Neuronal stem cell (in vitro differentiated cells): ENCODE measurements around the gene NPM1.
"Not testable (repeated sequence)": the region's sequence is repeated elsewhere in the genome, so short reads cannot be mapped to it uniquely, and the experiment has no call there.

Source experiments
- DNase-seq: peaks from one replicate; pipeline ENCODE4 v3.0.0-alpha.2; 2013; ENCODE audit warnings: low spot score
- H2AFZ ChIP-seq: one replicate; pipeline ENCODE4 v1.6.1; 2013; ENCODE audit warnings: mild to moderate bottlenecking, low read length, inconsistent platforms
- H2AK5ac ChIP-seq: 2 replicates; pipeline ENCODE4 v1.6.1; 2013; ENCODE audit warnings: low read depth, mild to moderate bottlenecking, inconsistent platforms, low read length, moderate library complexity, mixed read lengths
- H2BK120ac ChIP-seq: 2 replicates; pipeline ENCODE4 v1.6.1; 2013; ENCODE audit warnings: low read depth, mild to moderate bottlenecking, inconsistent platforms, low read length, moderate library complexity, mixed read lengths
- H2BK12ac ChIP-seq: one replicate; pipeline ENCODE4 v1.6.1; 2013; ENCODE audit warnings: low read length, inconsistent platforms
- H2BK15ac ChIP-seq: 2 replicates; pipeline ENCODE4 v1.6.1; 2013; ENCODE audit warnings: mild to moderate bottlenecking, low read length, inconsistent platforms, mixed read lengths
- H2BK5ac ChIP-seq: one replicate; pipeline ENCODE4 v1.6.1; 2013; ENCODE audit warnings: inconsistent platforms, mild to moderate bottlenecking, low read length, moderate library complexity
- H3K14ac ChIP-seq: one replicate; pipeline ENCODE4 v1.6.1; 2013; ENCODE audit warnings: low read length, inconsistent platforms
- H3K18ac ChIP-seq: 2 replicates; pipeline ENCODE4 v1.6.1; 2013; ENCODE audit warnings: low read length, inconsistent platforms
- H3K23ac ChIP-seq: 2 replicates; pipeline ENCODE4 v1.6.1; 2013; ENCODE audit warnings: low read depth, mild to moderate bottlenecking, mixed read lengths, low read length, inconsistent platforms; ENCODE audit not compliant: poor library complexity
- H3K27ac ChIP-seq: replicated peaks from 3 replicates; pipeline ENCODE4 v1.5.1; 2013; ENCODE audit warnings: low read length, inconsistent platforms
- H3K27me3 ChIP-seq, 3 experiments: 2 replicates each; pipeline ENCODE4 v1.6.1; 2013; ENCODE audit warnings: low read length in 3 of 3, mild to moderate bottlenecking in 2 of 3, inconsistent platforms in 1 of 3, low read depth in 1 of 3, mixed read lengths in 1 of 3, moderate library complexity in 1 of 3; ENCODE audit not compliant: control insufficient read depth in 3 of 3, insufficient read depth in 3 of 3
- H3K36me3 ChIP-seq, 2 donors: replicated peaks in 1 of 2; 2 replicates each; pipeline ENCODE4 v1.6.1; 2013; ENCODE audit warnings: low read length in 2 of 2; ENCODE audit not compliant: control insufficient read depth in 2 of 2, insufficient read depth in 2 of 2
- H3K4ac ChIP-seq: 2 replicates; pipeline ENCODE4 v1.6.1; 2013; ENCODE audit warnings: inconsistent platforms, mild to moderate bottlenecking, low read length, moderate library complexity
- H3K4me1 ChIP-seq, 2 donors: 1 replicate in 1 of 2; 2 replicates in 1 of 2; pipeline ENCODE4 v1.6.1; 2013; ENCODE audit warnings: low read length in 2 of 2, low read depth in 1 of 2; ENCODE audit not compliant: control insufficient read depth in 2 of 2, insufficient read depth in 1 of 2
- H3K4me2 ChIP-seq: one replicate; pipeline ENCODE4 v1.6.1; 2013; ENCODE audit warnings: mild to moderate bottlenecking, low read length, inconsistent platforms; ENCODE audit not compliant: insufficient read depth, poor library complexity, severe bottlenecking
- H3K4me3 ChIP-seq, 2 donors: 2 replicates each; pipeline ENCODE4 v1.5.1; 2013; ENCODE audit warnings: low read length in 2 of 2, mild to moderate bottlenecking in 2 of 2, inconsistent platforms in 1 of 2, moderate library complexity in 1 of 2
- H3K79me1 ChIP-seq: one replicate; pipeline ENCODE4 v1.6.1; 2013; ENCODE audit warnings: low read depth, mild to moderate bottlenecking, inconsistent platforms, low read length, moderate library complexity
- H3K9ac ChIP-seq: one replicate; pipeline ENCODE4 v1.6.1; 2013; ENCODE audit warnings: mild to moderate bottlenecking, low read depth, low read length, inconsistent platforms; ENCODE audit not compliant: poor library complexity
- H3K9me3 ChIP-seq, 2 donors: replicated peaks in 1 of 2; 2 replicates each; pipeline versions ENCODE3 to v1.6.1; 2013; ENCODE audit warnings: low read length in 2 of 2, mild to moderate bottlenecking in 2 of 2, inconsistent platforms in 1 of 2, low read depth in 1 of 2, mixed read lengths in 1 of 2, moderate library complexity in 1 of 2; ENCODE audit not compliant: control insufficient read depth in 2 of 2, insufficient read depth in 1 of 2
- H4K8ac ChIP-seq: one replicate; pipeline ENCODE4 v1.6.1; 2013; ENCODE audit warnings: low read depth, mild to moderate bottlenecking, inconsistent platforms, low read length, moderate library complexity
- H4K91ac ChIP-seq: one replicate; pipeline ENCODE4 v1.6.1; 2013; ENCODE audit warnings: low read length, low read depth, mild to moderate bottlenecking, inconsistent platforms; ENCODE audit not compliant: poor library complexity
- WGBS, 2 donors: extraction: QIAGEN DNeasy Blood & Tissue Kit; methylation state at CpG; one replicate each; pipeline ENCODE4 v1.1.7; 2013; ENCODE audit warnings: missing lambda C conversion rate in 2 of 2, mixed read lengths in 1 of 2; ENCODE audit not compliant: insufficient read length in 2 of 2, insufficient replicate concordance in 1 of 2; ENCODE audit errors: extremely low coverage in 2 of 2; 5-methylcytosine and 5-hydroxymethylcytosine counted together

The NPM1 gene

DNA sequence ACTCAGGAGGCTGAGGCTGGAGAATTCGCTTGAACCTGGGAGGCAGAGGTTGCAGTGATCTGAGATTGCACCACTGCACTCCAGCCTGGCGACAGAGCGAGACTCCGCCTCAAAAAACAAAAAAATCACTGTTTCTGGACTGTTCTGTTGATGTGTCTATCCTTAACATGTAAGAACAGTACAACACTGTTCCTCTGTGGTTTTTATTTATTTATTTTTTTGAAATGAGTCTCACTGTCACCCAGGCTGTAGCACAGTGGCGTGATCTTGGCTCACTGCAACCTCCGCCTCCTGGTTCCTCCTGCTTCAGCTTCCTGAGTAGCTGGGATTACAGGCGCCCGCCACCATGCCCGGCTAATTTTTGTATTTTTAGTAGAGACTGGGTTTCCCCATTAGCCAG is 11.0 kb downstream of the NPM1 start:
- H3K4ac ChIP-seq, H3K23ac ChIP-seq, H2BK120ac ChIP-seq, H3K4me3 ChIP-seq, DNase-seq, H2AK5ac ChIP-seq, H4K91ac ChIP-seq, H3K14ac ChIP-seq, H3K27me3 ChIP-seq, H4K8ac ChIP-seq, H3K4me1 ChIP-seq, H3K9ac ChIP-seq, H2BK15ac ChIP-seq, H3K4me2 ChIP-seq, H3K27ac ChIP-seq, H2AFZ ChIP-seq, H3K79me1 ChIP-seq, H2BK12ac ChIP-seq, H2BK5ac ChIP-seq, H3K18ac ChIP-seq: not testable (repeated sequence)
- Histone ChIP-seq H3K36me3 (peaks cover 55 to 83% of the 10 kb centered on the region in 2 donors), H3K9me3 (peaks cover 7 to 21% of the 10 kb centered on the region in 2 donors)
- WGBS, 2 donors = no CpG with 5 or more reads among the region's 9 CpGs

DNA sequence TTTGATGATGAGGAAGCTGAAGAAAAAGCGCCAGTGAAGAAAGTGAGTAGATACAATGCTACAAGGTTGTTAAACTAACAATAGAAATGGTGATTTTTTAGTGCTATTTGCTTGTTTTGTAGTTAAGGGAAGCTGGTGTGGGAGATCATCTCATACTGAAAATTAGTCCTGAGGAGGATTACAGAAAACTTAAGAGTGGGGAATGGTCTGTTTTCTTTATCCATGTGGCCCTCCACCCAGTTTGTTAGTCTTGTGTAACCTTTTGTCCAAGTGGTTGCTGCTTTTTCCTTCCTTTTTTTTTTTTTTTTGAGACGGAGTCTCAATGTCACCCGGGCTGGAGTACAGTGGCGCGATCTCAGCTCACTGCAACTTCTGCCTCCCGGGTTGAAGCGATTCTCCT is 12.5 kb downstream of the NPM1 start:
- Histone ChIP-seq H2BK120ac (no peak overlapping the region), H3K79me1 (peaks cover 3% of the 10 kb centered on the region), H3K4me1 (no peaks in the 10 kb centered on the region), H4K8ac (no peak overlapping the region), H3K14ac (no peak overlapping the region), H2BK12ac (no peak overlapping the region), H3K27ac (no peak overlapping the region), H2AFZ (no peak overlapping the region), H4K91ac (no peak overlapping the region), H3K4me3 (no peak overlapping the region), H3K9ac (no peak overlapping the region), H3K23ac (no peak overlapping the region), H3K27me3 (no peaks in the 10 kb centered on the region), H2AK5ac (no peak overlapping the region), H3K4ac (no peak overlapping the region), H2BK15ac (no peak overlapping the region), H3K36me3 (peaks cover 51 to 74% of the 10 kb centered on the region in 2 donors), H3K4me2 (no peak overlapping the region), H2BK5ac (no peak overlapping the region), H3K18ac (no peak overlapping the region), H3K9me3 (peaks cover 7 to 21% of the 10 kb centered on the region in 2 donors)
- DNase-seq = no peak
- no CpG with 5 or more reads among the region's 7 CpGs for WGBS, 2 donors

DNA sequence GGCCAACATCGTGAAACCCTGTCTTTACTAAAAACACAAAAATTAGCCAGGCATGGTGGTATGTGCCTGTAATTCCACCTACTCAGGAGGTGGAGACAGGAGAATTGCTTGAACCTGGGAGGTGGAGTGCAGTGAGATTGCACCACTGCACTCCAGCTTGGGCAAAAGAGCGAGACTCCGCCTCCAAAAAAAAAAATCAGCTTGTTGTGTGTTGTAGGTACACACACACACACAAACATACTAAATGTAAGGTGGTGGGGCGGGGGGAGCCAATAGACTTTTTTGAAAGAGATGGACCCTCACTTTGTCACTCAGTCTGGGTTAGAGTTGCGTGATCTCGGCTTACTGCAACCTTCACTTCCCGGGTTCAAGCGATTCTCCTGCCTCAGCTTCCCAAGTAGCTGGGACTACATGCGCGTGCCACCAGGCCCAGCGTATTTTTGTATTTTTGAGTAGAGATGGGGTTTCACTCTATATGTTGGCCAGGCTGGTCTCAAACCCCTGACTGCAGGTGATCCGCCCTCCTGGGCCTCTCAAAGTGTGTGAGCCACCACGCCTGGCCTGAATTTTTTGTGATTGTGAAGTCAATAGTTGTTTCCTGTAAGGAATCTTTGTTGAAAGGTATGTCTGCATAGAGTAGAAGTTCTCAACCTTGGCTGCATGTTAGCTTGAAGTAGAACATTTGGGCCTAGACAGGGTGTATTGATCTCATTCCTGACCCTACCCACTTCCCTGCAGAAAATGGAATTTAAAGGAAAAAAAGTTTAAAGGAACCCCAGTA is 13.7 kb downstream of the NPM1 start:
- no peak overlapping the region for H3K4ac ChIP-seq
- no peak overlapping the region for H4K8ac ChIP-seq
- H2AFZ ChIP-seq = no peak overlapping the region
- peaks cover 3% of the 10 kb centered on the region for H3K79me1 ChIP-seq
- WGBS, 2 donors = no CpG with 5 or more reads among the region's 13 CpGs
- H3K27ac ChIP-seq = no peak overlapping the region
- H2AK5ac ChIP-seq = no peak overlapping the region
- no peaks in the 10 kb centered on the region for H3K4me1 ChIP-seq
- no peak overlapping the region for H4K91ac ChIP-seq
- H3K4me3 ChIP-seq = no peak overlapping the region
- DNase-seq = no peak
- H2BK5ac ChIP-seq = no peak overlapping the region
- peaks cover 48 to 74% of the 10 kb centered on the region in 2 donors for H3K36me3 ChIP-seq
- peaks cover 7 to 21% of the 10 kb centered on the region in 2 donors for H3K9me3 ChIP-seq
- H3K27me3 ChIP-seq = no peaks in the 10 kb centered on the region
- no peak overlapping the region for H3K14ac ChIP-seq
- no peak overlapping the region for H3K9ac ChIP-seq
- H3K18ac ChIP-seq = no peak overlapping the region
- H3K23ac ChIP-seq = no peak overlapping the region
- no peak overlapping the region for H2BK15ac ChIP-seq
- no peak overlapping the region for H2BK120ac ChIP-seq
- H3K4me2 ChIP-seq = no peak overlapping the region
- no peak overlapping the region for H2BK12ac ChIP-seq

DNA sequence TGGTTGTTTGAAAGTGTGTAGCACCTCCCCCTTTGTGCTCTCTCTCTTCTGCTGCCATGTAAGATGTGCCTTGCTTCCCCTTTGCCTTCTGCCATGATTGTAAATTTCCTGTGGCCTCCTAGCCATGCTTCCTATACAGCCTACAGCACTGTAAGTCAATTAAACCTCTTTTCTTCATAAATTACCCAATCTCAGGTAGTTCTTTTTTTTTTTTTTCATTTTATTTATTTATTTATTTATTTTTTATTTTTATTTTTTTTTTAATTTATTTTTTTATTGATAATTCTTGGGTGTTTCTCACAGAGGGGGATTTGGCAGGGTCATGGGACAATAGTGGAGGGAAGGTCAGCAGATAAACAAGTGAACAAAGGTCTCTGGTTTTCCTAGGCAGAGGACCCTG is 15.1 kb downstream of the NPM1 start:
- not testable (repeated sequence) for H3K14ac ChIP-seq, H2BK12ac ChIP-seq, H3K18ac ChIP-seq, H3K79me1 ChIP-seq, H3K4ac ChIP-seq, H3K27ac ChIP-seq, H4K8ac ChIP-seq, H3K4me2 ChIP-seq, H2BK120ac ChIP-seq, H2BK15ac ChIP-seq, H3K4me3 ChIP-seq, H3K4me1 ChIP-seq, H2AK5ac ChIP-seq, H3K27me3 ChIP-seq, H2BK5ac ChIP-seq, H3K9ac ChIP-seq, H4K91ac ChIP-seq, H2AFZ ChIP-seq, H3K23ac ChIP-seq, DNase-seq
- peaks cover 7 to 21% of the 10 kb centered on the region in 2 donors for H3K9me3 ChIP-seq
- peaks cover 42 to 74% of the 10 kb centered on the region in 2 donors for H3K36me3 ChIP-seq
